CD4-positive, alpha-beta T cell treated with Interleukin-10 for 1 hour (primary cell): ENCODE results near the gene POLR1A.

Source experiments
- DNase-seq: peaks from one replicate; pipeline ENCODE4 v3.0.0-alpha.2; 2020

Gene POLR1A

GRCh38 chr2:86036669-86037138 is 69.0 kb downstream of the POLR1A start:
- DNase-seq: no peak

GRCh38 chr2:86035883-86036668 is 69.6 kb downstream of the POLR1A start:
- DNase-seq: peak; percentile 73

GRCh38 chr2:86035376-86035882 is 70.3 kb downstream of the POLR1A start:
- DNase-seq: no peak

GRCh38 chr2:86033751-86034692 is 71.7 kb downstream of the POLR1A start:
- no peak for DNase-seq

GRCh38 chr2:86032861-86033595 is 72.7 kb downstream of the POLR1A start:
- no peak for DNase-seq

- no peak for DNase-seq
Observed at GRCh38 chr2:86031606-86032005, 74.1 kb downstream of the POLR1A start.

GRCh38 chr2:86031151-86031550 is 74.5 kb downstream of the POLR1A start:
- DNase-seq: no peak

- no peak for DNase-seq
Observed at GRCh38 chr2:86029873-86030272, 75.8 kb downstream of the POLR1A start.

GRCh38 chr2:86028766-86029381 is 76.8 kb downstream of the POLR1A start:
- DNase-seq: no peak

- no peak for DNase-seq
Observed at GRCh38 chr2:86027922-86028765, 77.5 kb downstream of the POLR1A start.

GRCh38 chr2:86027196-86027921 is 78.3 kb downstream of the POLR1A start:
- DNase-seq: no peak

- DNase-seq: no peak
Observed at GRCh38 chr2:86026744-86027065, 79.0 kb downstream of the POLR1A start.

- DNase-seq: no peak
Observed at GRCh38 chr2:86025976-86026743, 79.5 kb downstream of the POLR1A start.

- DNase-seq: no peak
Observed at GRCh38 chr2:86025229-86025820, 80.4 kb downstream of the POLR1A start.

- no peak for DNase-seq
Observed at GRCh38 chr2:86023366-86023712, 82.3 kb downstream of the POLR1A start.

- no peak for DNase-seq
Observed at GRCh38 chr2:86022661-86023365, 82.9 kb downstream of the POLR1A start.

- no peak for DNase-seq
Observed at GRCh38 chr2:86021396-86022378, 84.0 kb downstream of the POLR1A start.

- no peak for DNase-seq
Observed at GRCh38 chr2:86020984-86021383, 84.7 kb downstream of the POLR1A start.
